ENCODE results near the gene POLR2I.

- TF ChIP-seq CTCF (IDR thresholded peaks at IDR 0.05) (no peak), RCOR1 (IDR thresholded peaks at IDR 0.05; ENCODE audit: low read length) (no peak), CHD2 (IDR thresholded peaks at IDR 0.05; ENCODE audit: low read length, partially characterized antibody) (no peak), EP300 (IDR thresholded peaks at IDR 0.05; ENCODE audit: borderline replicate concordance in 1 of 2, low read depth in 1 of 2, low read length in 1 of 2) (no peak), EZH2phosphoT487 (IDR thresholded peaks at IDR 0.05; ENCODE audit: borderline replicate concordance, low read depth) (no peak)
Measured at GRCh38 chr19:36151144-36152018, 36.7 kb upstream of the POLR2I start.

Data from SK-N-SH (cell line).